HepG2 (cell line): ENCODE data around the gene VAT1L.

Experiments used
- ARID3A ChIP-seq: IDR thresholded peaks from 2 replicates; pipeline ENCODE4 v1.6.1; 2012; ENCODE audit warnings: low read depth, low read length, improper control_type of control experiment
- CTCF ChIP-seq: sonication (generic); formaldehyde crosslinking; IDR thresholded peaks from 2 replicates; pipeline ENCODE4 v1.5.0; 2020; ENCODE audit warnings: mild to moderate bottlenecking, missing genetic modification reagents, moderate library complexity
- EP300 ChIP-seq, 3 experiments: sonication (generic) in 1 of 3; formaldehyde crosslinking in 1 of 3; IDR thresholded peaks; 2 replicates each; pipeline versions ENCODE4 v1.5.1 to v1.6.1; 2011 to 2020; ENCODE audit warnings: low read depth in 2 of 3, low read length in 2 of 3, borderline replicate concordance in 1 of 3, improper control_type of control experiment in 1 of 3, mild to moderate bottlenecking in 1 of 3, missing genetic modification reagents in 1 of 3, moderate library complexity in 1 of 3
- FOXM1 ChIP-seq: sonication (generic); formaldehyde crosslinking; IDR thresholded peaks from 2 replicates; pipeline ENCODE4 v1.5.0; 2020; ENCODE audit warnings: missing genetic modification reagents
- FOXP1 ChIP-seq, 2 experiments: fragments of 450-650 bp in 1 of 2; IDR thresholded peaks; 2 replicates each; pipeline ENCODE4 v1.6.1; 2017 to 2018; ENCODE audit warnings: antibody characterized with exemption in 1 of 2
- FOXP4 ChIP-seq: sonication (generic); formaldehyde crosslinking; IDR thresholded peaks from 2 replicates; pipeline ENCODE4 v1.4.0; 2020; ENCODE audit warnings: missing genetic modification reagents
- MAFF ChIP-seq: IDR thresholded peaks from 2 replicates; pipeline ENCODE4 v1.6.1; 2011; ENCODE audit warnings: low read depth, low read length, improper control_type of control experiment
- SIN3A ChIP-seq: IDR thresholded peaks from 2 replicates; pipeline ENCODE4 v1.6.1; 2011; ENCODE audit warnings: low read depth, mild to moderate bottlenecking, control low read depth, low read length, borderline replicate concordance
- TCF7 ChIP-seq: sonication (generic); IDR thresholded peaks from 2 replicates; pipeline ENCODE4 v1.6.1; 2016; ENCODE audit warnings: antibody characterized with exemption, low read depth
- YY1 ChIP-seq: IDR thresholded peaks from 2 replicates; pipeline ENCODE4 v1.6.1; 2011; ENCODE audit warnings: low read length, low read depth, moderate library complexity, mild to moderate bottlenecking; ENCODE audit not compliant: insufficient read depth, insufficient replicate concordance
- ZBTB7A ChIP-seq: sonication (generic); formaldehyde crosslinking; IDR thresholded peaks from 2 replicates; pipeline ENCODE4 v1.8.0; 2022; ENCODE audit warnings: mild to moderate bottlenecking, missing genetic modification reagents
- ZNF407 ChIP-seq: sonication (generic); formaldehyde crosslinking; IDR thresholded peaks from one replicate; pipeline ENCODE4 v1.5.1; 2020; ENCODE audit warnings: mild to moderate bottlenecking, missing genetic modification reagents; ENCODE audit errors: not compliant biosample characterization
- ZNF775 ChIP-seq: sonication (generic); formaldehyde crosslinking; IDR thresholded peaks from 2 replicates; pipeline ENCODE4 v1.4.0; 2020; ENCODE audit warnings: missing genetic modification reagents, mild to moderate bottlenecking, moderate library complexity, borderline replicate concordance

- no peak for TF ChIP-seq TCF7
- no peak for TF ChIP-seq SIN3A
- no peak for TF ChIP-seq FOXP1 (IDR thresholded peaks at IDR 0.05)
- no peak for TF ChIP-seq FOXP1 (CRISPR knock-in tag; IDR thresholded peaks at IDR 0.05)
- no peak for TF ChIP-seq FOXM1
- no peak for TF ChIP-seq EP300 (IDR thresholded peaks at IDR 0.05; ENCODE audit: low read depth in 2 of 2, low read length in 2 of 2)
- no peak for TF ChIP-seq EP300 (CRISPR knock-in tag; IDR thresholded peaks at IDR 0.05; ENCODE audit: borderline replicate concordance)
- TF ChIP-seq CTCF (CRISPR knock-in tag), result no peak
- TF ChIP-seq MAFF, result no peak
- no peak for TF ChIP-seq ZNF775 (CRISPR knock-in tag)
- TF ChIP-seq ARID3A, result no peak
- TF ChIP-seq ZNF407 (CRISPR knock-in tag), result no peak
- no peak for TF ChIP-seq ZBTB7A
- no peak for TF ChIP-seq YY1
- no peak for TF ChIP-seq FOXP4 (CRISPR knock-in tag)
Measured at GRCh38 chr16:77970371-77970770, 182.0 kb downstream of the VAT1L start.
